DMS 273 treated with DMSO at 0.1 percent for 48 hours (cell line): ENCODE results near the gene RAD51.

Experiments
- DNase-seq: peaks from one replicate; lab custom pipeline; 2025; lab: John Stamatoyannopoulos, UW

RAD51 gene

GRCh38 chr15:40762919-40763800, 68.2 kb downstream of the RAD51 start:
- no peak for DNase-seq

DNA sequence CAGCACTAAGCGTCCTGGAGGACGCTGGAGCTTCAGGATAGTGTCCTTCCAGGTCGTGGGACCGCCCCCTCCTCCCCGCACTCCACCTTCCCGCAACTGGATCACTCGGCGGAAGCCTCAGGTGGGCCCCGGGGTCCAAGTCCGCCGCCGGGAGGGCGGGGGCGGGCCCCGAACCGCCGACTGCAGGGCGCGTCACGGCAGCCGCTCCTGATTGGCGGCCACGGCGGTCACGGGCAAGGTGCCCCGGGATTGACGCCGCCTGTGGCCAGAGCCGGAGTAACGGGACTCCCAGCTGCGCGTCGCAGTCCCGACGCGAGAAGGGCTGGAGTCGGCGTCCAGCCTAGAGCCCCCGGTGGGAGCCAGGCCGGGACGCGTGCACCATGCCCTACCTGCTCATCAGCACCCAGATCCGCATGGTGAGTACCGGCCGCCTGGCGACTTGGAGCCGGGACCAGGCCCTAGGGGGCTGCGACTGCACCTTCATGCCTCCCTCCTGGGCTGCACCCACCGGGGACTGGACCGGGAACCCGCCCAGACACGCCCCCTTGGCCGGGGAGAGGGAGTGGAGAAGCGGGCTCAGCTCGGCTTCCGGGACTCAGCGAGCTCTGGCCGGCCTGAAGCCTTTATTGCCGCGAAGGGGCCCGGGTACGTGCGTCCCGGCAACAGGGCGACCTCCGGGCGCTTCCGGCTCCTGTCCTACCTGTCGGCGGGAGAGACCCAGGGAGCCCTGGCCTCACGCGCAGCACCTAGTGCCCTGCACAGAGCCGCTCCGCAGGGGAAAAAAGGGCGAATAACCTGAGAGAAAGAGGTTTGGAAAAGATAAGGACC, 69.0 kb downstream of the RAD51 start, which contains the start of gene GCHFR:
GCHFR (plus strand) TSS at position 268 of the 828 bp plus-strand sequence; CDS start at position 381, 113 bp downstream.
- no peak for DNase-seq

GRCh38 chr15:40764629-40765103, 69.7 kb downstream of the RAD51 start:
- no peak for DNase-seq

- DNase-seq = no peak
Measured at GRCh38 chr15:40766194-40766815, 71.3 kb downstream of the RAD51 start.

- no peak for DNase-seq
Measured at GRCh38 chr15:40766906-40767837, 72.2 kb downstream of the RAD51 start.

DNA sequence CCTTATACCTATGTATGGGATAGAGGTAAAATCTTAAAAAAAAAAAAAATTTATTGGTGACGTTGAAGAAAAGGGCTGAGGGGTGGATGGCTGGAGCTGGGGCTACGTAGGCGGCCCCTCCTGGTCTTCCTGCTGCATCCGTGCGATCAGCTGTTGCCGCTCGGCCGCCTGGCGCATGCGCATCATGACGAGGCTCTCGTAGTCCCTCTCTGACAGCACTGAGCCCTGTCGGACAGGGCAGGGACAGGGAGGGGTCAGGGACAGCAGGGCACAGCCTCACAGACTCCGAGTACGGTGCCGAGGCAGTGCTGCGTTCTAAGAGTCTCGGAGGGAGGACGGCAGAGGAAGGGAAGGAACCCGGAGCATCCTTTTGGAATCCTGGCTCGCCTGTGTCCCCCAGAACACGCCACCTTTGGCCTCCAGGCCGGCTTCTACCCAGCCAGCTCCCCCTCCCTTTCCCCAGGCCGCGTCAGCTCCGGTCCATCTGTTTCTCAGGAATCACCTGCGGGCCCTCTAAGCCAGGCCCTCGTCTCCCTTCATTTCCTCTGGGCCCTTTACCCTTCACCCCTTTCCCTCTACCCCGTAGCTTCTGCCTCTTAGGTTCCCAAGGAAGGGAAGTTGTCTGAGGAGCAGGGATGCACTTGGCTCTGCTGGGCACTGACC, 73.0 kb downstream of the RAD51 start:
- no peak for DNase-seq

GRCh38 chr15:40768521-40769273, 73.7 kb downstream of the RAD51 start:
- DNase-seq = no peak

DNA sequence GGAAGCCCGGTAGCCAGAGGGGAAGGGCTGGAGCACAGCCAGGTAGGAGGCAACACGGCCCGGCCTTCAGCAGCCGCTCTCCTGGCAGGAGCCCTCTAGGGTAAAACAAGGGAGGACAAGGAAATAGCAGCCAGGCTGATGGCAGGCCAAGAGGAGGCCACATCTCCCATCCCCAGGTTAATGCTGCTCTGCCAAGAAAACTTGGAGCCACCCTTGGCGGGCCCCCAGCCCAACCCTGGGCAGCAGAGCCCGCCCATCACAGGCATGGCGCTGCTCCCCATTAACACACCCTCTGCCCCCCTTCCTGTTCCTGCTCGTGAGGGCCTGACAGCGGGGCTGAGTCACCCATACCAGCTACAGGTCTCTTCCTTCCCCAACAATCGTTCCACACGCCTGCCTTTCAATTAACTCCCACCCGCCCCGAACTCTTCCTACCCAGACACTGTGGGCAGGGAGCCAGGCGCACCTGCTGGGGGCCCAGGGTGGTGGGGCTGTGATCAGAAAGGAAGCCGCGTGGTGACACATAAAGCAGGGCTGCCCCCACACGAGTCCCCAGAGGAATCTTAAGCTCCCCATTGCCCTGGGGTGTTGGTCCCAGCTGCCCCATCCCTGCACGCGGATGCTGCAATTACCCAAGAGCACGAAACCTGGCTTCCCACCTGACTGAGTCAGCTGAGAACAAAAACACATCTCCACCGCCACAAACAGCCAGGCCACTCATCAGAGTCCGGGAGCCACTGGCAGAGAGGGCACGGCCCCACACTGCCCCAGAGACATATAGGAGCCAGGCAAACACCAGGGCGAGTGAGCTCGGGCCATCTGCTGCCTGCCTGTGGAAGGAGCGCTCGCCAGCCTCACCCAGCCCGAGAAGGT, 74.5 kb downstream of the RAD51 start, which contains the start of gene C15orf62:
C15orf62 (plus strand) TSS at position 707 of the 873 bp plus-strand sequence. CDS start 516 bp downstream, outside the sequence.
- no peak for DNase-seq

- DNase-seq = peak; percentile 27
Measured at GRCh38 chr15:40770147-40770721, 75.3 kb downstream of the RAD51 start.

- no peak for DNase-seq
Measured at GRCh38 chr15:40771242-40771641, 76.3 kb downstream of the RAD51 start.

DNA sequence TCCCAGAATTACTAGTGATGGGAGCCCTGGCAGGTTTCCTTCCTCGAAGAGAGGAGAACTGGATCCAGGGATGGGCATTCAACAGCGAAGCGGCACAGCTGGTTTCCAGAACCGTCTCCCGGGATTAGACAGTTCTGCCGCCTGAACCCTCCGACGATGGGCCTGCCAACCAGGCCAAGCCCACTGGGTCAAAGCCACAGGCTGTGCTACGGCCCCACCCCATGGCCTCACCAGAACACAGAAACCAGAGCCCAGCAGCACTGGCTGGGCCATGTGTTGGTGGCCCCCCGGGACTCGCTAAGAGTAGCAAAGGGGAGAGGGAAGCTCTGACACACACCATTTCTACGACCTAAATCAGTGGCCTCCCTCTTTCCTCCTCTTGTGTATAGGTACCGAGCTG, 77.0 kb downstream of the RAD51 start:
- DNase-seq = no peak

- DNase-seq = no peak
Measured at GRCh38 chr15:40773496-40773895, 78.5 kb downstream of the RAD51 start.

- no peak for DNase-seq
Measured at GRCh38 chr15:40773902-40774301, 78.9 kb downstream of the RAD51 start.

DNA sequence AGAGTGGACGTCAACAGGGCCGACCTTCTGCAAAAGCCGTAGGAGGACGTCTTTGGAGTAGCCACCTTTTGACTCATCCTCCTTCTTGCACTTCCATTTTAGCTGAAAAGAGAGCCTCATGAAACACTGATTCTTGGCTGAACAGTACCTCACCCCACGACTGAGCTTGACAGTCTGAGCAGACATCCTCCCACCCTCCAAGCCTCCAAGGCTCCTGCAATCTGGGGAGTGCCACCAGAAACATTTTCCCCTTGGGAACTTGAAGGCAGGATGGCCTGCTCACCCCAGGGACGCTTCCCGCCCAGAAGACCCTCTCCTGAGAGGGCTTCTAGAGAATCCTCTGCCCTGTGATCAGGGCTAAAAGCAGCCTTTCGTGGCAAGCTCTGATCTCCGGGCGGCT, 80.0 kb downstream of the RAD51 start:
- no peak for DNase-seq

DNA sequence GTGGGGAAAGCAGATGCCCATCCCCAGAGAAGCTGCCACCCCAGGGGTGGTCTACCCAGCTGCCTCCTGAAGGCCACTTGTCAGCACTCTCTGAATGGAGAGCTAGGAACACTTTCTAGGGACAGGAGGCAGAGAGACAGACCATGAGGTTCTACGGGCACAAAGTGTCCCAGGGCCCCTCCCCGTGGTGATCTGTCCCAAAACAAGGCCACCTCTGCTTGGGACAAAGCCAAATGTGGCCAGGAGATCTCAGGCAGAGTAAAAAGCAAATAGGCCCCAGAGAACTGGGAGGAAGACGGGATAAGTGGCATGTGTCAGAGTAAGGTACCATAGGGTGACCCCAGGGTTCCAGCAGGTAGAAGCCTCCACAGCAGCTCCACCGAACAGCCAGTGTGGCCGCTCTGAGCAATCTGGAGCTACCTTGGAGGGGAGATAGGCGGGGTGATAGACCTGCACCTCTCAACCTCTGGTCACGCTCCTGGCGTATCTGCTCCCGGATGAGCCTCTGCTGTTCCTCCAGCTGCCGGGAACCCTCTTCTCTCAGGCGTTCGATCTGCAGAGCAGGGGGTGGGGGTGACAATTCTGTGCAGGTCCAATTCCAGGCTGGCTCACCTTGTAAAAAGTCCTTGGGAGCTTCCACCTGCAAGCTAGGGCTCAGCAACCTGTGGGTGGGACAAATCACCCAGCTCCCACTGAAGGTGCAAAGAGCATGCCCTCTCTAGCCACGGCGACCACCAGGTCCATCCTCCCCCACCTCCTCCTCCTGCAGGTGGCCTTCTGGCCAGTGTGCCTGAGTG, 81.0 kb downstream of the RAD51 start:
- no peak for DNase-seq

GRCh38 chr15:40776537-40777141, 81.7 kb downstream of the RAD51 start:
- no peak for DNase-seq
